Measurements from ENCODE around the gene N4BP2.

GRCh38 chr4:40173470-40173875, 116.8 kb downstream of the N4BP2 start:
- TF ChIP-seq CTCF (IDR thresholded peaks at IDR 0.05) (no peak), POLR2A (IDR thresholded peaks at IDR 0.05) (no peak), POLR2AphosphoS5 (IDR thresholded peaks at IDR 0.05) (no peak), EP300 (IDR thresholded peaks at IDR 0.05) (no peak)

Measured in suprapubic skin (tissue), 4 donors.